ENCODE data around the gene AGAP3.

The AGAP3 gene

DNA sequence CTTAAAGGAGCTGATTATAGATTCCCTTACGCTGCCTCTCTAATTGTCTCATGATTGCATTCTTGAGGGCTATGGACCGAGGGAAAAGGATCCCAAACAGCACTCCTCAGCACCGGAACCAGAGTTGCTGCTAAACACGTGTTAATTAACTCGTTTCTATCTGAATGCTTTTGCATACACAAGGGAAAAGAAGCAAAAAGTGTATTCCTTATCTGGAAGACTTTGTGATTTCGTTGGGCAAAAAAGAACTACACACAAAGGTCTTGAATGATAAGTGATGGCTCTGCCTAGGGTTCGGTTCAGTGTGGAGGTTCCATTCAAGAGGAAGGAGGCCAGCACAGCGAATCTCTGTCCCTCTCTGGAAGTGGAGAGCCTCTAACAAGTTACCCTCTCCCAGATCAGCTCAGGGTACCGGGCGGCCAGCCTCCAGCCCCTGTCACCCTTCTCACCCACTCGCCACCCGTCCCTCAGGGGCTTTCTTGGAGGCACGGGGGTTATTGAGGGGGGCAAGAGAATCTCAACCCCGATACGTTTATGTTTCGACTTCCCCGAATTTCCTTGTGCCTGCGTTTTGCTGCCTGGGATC is 27.4 kb upstream of the AGAP3 start:
- H3K9me3 ChIP-seq (ENCODE audit: control insufficient read depth, low read length) = no peaks in the 10 kb centered on the region
- peak overlapping the region; percentile 96 for H3K27ac ChIP-seq (ENCODE audit: low read depth, low read length, severe bottlenecking)
- peaks cover 17% of the 10 kb centered on the region for H3K36me3 ChIP-seq (ENCODE audit: control insufficient read depth, insufficient read depth, low read length)
- peak overlapping the region; percentile 85 for H3K4me3 ChIP-seq (ENCODE audit: extremely low read depth, insufficient read depth, low read length, poor library complexity, severe bottlenecking)
- WGBS, 2 experiments (ENCODE audit: insufficient coverage in 2 of 2) = 13 to 21% methylated on average over 15 of the region's 18 CpGs
- H3K4me1 ChIP-seq (ENCODE audit: control insufficient read depth, insufficient read depth, low read length, poor library complexity, severe bottlenecking) = peaks cover 37% of the 10 kb centered on the region

DNA sequence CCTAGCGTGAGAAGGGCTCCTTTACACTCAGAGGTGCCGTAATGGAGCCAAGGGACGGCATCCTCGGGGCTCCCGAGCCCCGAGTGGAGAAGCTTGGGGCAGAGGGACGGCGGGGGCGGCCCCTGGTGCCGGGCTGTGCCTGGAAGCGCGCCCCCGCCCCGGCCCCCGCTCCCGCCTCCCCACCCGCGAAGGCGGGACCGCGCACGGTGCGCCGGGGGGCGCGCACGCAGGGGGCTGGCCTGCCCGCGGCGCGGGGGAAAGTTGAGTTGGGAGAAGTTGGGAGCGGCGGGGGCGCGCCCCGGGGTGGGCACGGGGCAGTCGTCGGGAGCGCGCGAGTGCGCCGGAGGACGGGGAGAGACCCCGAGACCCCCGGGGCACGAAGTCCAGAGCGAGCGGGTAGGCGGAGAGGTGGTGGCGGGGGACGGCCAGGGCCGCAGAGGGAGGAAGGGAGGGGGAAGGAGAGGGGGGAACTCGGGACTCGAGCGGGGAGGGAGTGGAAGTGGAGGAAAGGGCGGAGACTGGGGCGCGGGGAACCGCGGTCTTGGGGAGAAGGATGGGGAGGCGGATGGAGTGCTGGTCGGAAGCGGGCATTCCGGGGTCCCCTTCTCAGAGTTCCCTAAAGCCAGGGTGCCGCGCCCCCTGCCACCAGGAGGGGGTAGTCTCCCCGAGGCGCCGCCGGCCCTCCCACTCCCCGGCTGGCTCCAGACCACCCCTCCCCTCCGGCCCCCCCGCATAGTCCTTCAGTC is 26.7 kb upstream of the AGAP3 start, which contains the start of gene SLC4A2:
TSS of gene SLC4A2 (plus strand) at position 223 of the 746 bp plus-strand sequence. CDS start 2,399 bp downstream, outside the sequence.
- Histone ChIP-seq H3K36me3 (ENCODE audit: control insufficient read depth, insufficient read depth, low read length) (peaks cover 22% of the 10 kb centered on the region), H3K9me3 (ENCODE audit: control insufficient read depth, low read length) (no peaks in the 10 kb centered on the region), H3K4me3 (ENCODE audit: extremely low read depth, insufficient read depth, low read length, poor library complexity, severe bottlenecking) (peak within 1 kb of the TSS; percentile 85), H3K4me1 (ENCODE audit: control insufficient read depth, insufficient read depth, low read length, poor library complexity, severe bottlenecking) (peaks cover 40% of the 10 kb centered on the region), H3K27ac (ENCODE audit: low read depth, low read length, severe bottlenecking) (peak within 1 kb of the TSS; percentile 96)
- 0 to 1% methylated on average over 9 to 44 of the region's 75 CpGs for WGBS, 2 experiments (ENCODE audit: insufficient coverage in 2 of 2)

DNA sequence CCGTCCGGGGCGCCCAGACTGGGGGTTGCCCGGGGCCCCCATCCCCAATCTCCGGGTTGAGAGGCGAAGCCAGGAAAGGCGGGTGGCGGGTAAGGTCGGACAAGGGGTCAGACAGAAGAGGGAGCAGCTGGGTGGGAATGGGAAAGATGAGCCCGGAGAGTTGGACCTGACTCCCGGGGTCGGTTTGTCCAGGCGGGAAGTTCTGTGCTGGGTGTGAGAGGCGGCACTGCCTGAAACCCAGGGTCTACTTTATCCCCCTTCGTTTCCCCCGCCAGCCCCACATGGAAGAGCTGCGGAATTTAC is 26.2 kb upstream of the AGAP3 start:
- 0% methylated on average over 2 to 7 of the region's 17 CpGs for WGBS, 2 experiments (ENCODE audit: insufficient coverage in 2 of 2)
- Histone ChIP-seq H3K4me3 (ENCODE audit: extremely low read depth, insufficient read depth, low read length, poor library complexity, severe bottlenecking) (peak overlapping the region; percentile 85), H3K4me1 (ENCODE audit: control insufficient read depth, insufficient read depth, low read length, poor library complexity, severe bottlenecking) (peaks cover 40% of the 10 kb centered on the region), H3K36me3 (ENCODE audit: control insufficient read depth, insufficient read depth, low read length) (peaks cover 24% of the 10 kb centered on the region), H3K27ac (ENCODE audit: low read depth, low read length, severe bottlenecking) (no peak overlapping the region), H3K9me3 (ENCODE audit: control insufficient read depth, low read length) (no peaks in the 10 kb centered on the region)

DNA sequence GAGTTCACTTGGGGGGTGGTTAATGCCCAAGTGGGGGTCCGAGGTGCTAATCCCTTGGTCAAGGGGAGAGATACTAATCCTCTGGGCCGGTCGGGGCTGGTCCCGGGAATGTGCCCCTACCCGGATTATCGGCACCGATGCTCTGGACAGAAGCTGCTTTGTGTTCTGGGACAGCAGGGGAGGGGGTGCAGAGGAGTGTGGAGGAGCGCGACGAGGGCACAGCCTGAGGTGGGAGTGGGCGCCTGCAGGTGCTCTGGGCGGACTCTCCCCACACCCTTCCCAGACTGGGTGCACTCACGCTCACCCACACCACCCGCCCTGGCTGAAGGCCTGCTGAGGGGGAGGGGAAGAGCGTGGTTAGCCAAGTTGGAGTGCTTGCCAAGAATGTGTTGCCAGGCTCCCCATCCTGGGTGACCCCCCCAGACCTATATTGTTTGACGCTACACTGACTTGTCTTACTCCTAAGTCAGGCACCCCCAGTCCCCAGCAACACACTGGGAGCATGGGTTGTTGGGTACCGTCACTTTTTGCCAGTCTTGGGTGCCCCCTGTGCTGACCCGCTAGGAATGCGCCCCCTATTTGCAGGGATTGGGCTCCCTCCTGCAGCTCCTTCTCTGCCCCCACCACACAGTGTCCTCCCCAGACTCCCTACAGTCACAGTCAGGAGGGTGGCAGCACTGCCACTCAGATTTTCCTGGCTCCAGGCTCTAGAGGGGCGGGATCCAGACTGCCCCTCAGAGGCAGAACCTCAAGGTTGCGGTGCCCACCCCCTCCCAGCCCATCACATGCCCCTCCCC is 25.7 kb upstream of the AGAP3 start:
- no peaks in the 10 kb centered on the region for H3K9me3 ChIP-seq (ENCODE audit: control insufficient read depth, low read length)
- no peak overlapping the region for H3K27ac ChIP-seq (ENCODE audit: low read depth, low read length, severe bottlenecking)
- H3K36me3 ChIP-seq (ENCODE audit: control insufficient read depth, insufficient read depth, low read length) = peaks cover 30% of the 10 kb centered on the region
- peak overlapping the region; percentile 85 for H3K4me3 ChIP-seq (ENCODE audit: extremely low read depth, insufficient read depth, low read length, poor library complexity, severe bottlenecking)
- 5 to 15% methylated on average over 13 to 15 of the region's 21 CpGs for WGBS, 2 experiments (ENCODE audit: insufficient coverage in 2 of 2)
- peaks cover 40% of the 10 kb centered on the region for H3K4me1 ChIP-seq (ENCODE audit: control insufficient read depth, insufficient read depth, low read length, poor library complexity, severe bottlenecking)

DNA sequence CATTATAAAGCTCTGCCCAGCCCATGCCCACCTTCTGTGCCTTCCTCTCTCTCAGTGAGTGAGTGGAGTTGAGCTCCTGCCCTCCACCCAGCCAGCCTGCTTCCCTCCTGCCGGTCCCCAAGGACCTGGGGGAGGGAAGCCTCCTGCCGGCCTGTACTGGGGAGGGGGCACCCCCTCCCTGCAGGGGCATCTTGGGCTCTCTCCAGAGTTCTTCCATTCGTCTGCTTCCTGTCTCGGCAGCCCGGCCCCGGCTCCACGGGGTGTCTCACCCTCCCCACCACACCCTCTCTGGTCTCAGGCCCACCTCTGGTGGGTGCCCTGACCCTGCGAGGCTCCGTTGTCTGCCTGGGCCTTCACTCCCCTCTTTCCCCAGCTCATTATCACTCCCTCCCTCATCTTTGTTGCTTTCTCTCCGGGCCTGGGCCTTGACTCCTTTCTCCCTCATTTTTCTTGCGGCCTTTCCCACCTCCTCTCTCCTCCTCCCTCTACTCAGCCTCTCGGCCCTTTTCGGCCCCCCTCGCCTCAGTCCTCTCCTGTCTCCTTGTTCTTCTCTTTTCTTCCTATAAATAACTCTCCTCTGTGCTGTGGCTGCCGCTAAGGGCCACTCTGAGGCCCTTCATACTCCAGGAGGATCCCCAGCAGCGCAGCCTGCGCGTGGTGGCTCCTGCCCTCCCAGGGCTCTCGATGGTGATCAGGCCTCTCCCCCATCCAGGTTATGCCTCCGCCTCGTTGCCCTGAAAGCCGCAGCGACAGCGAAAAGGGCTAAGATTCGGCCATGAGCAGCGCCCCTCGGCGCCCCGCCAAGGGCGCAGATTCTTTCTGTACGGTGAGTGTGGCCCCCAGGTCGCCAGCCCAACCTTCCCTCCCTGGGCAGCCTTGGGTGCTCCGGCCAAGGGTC is 24.8 kb upstream of the AGAP3 start:
- Histone ChIP-seq H3K36me3 (ENCODE audit: control insufficient read depth, insufficient read depth, low read length) (peaks cover 38% of the 10 kb centered on the region), H3K4me1 (ENCODE audit: control insufficient read depth, insufficient read depth, low read length, poor library complexity, severe bottlenecking) (peaks cover 40% of the 10 kb centered on the region), H3K27ac (ENCODE audit: low read depth, low read length, severe bottlenecking) (peak overlapping the region; percentile 49), H3K4me3 (ENCODE audit: extremely low read depth, insufficient read depth, low read length, poor library complexity, severe bottlenecking) (peak overlapping the region; percentile 85), H3K9me3 (ENCODE audit: control insufficient read depth, low read length) (no peaks in the 10 kb centered on the region)
- 26 to 40% methylated on average over 23 to 32 of the region's 33 CpGs for WGBS, 2 experiments (ENCODE audit: insufficient coverage in 2 of 2)

- H3K27ac ChIP-seq (ENCODE audit: low read depth, low read length, severe bottlenecking) = no peak overlapping the region
- peaks cover 38% of the 10 kb centered on the region for H3K4me1 ChIP-seq (ENCODE audit: control insufficient read depth, insufficient read depth, low read length, poor library complexity, severe bottlenecking)
- WGBS, 2 experiments (ENCODE audit: insufficient coverage in 2 of 2) = 6 to 17% methylated on average over 9 to 10 of the region's 11 CpGs
- H3K4me3 ChIP-seq (ENCODE audit: extremely low read depth, insufficient read depth, low read length, poor library complexity, severe bottlenecking) = peak overlapping the region; percentile 85
- H3K36me3 ChIP-seq (ENCODE audit: control insufficient read depth, insufficient read depth, low read length) = peaks cover 42% of the 10 kb centered on the region
- no peaks in the 10 kb centered on the region for H3K9me3 ChIP-seq (ENCODE audit: control insufficient read depth, low read length)
Observed at GRCh38 chr7:151062111-151062398, 24.2 kb upstream of the AGAP3 start.

- peaks cover 44% of the 10 kb centered on the region for H3K36me3 ChIP-seq (ENCODE audit: control insufficient read depth, insufficient read depth, low read length)
- H3K9me3 ChIP-seq (ENCODE audit: control insufficient read depth, low read length) = no peaks in the 10 kb centered on the region
- H3K4me1 ChIP-seq (ENCODE audit: control insufficient read depth, insufficient read depth, low read length, poor library complexity, severe bottlenecking) = peaks cover 41% of the 10 kb centered on the region
- WGBS, 2 experiments (ENCODE audit: insufficient coverage in 2 of 2) = 3 to 8% methylated on average over 9 to 20 of the region's 43 CpGs
- H3K27ac ChIP-seq (ENCODE audit: low read depth, low read length, severe bottlenecking) = peak overlapping the region; percentile 80
- H3K4me3 ChIP-seq (ENCODE audit: extremely low read depth, insufficient read depth, low read length, poor library complexity, severe bottlenecking) = peak overlapping the region; percentile 30
Observed at GRCh38 chr7:151062399-151063211, 23.7 kb upstream of the AGAP3 start.

GRCh38 chr7:151063212-151063561 is 23.1 kb upstream of the AGAP3 start:
- H3K9me3 ChIP-seq (ENCODE audit: control insufficient read depth, low read length) = no peaks in the 10 kb centered on the region
- WGBS, 2 experiments (ENCODE audit: insufficient coverage in 2 of 2) = 21 to 24% methylated on average over 8 to 9 of the region's 11 CpGs
- H3K4me1 ChIP-seq (ENCODE audit: control insufficient read depth, insufficient read depth, low read length, poor library complexity, severe bottlenecking) = peaks cover 47% of the 10 kb centered on the region
- no peak overlapping the region for H3K27ac ChIP-seq (ENCODE audit: low read depth, low read length, severe bottlenecking)
- H3K4me3 ChIP-seq (ENCODE audit: extremely low read depth, insufficient read depth, low read length, poor library complexity, severe bottlenecking) = no peak overlapping the region
- H3K36me3 ChIP-seq (ENCODE audit: control insufficient read depth, insufficient read depth, low read length) = peaks cover 49% of the 10 kb centered on the region

DNA sequence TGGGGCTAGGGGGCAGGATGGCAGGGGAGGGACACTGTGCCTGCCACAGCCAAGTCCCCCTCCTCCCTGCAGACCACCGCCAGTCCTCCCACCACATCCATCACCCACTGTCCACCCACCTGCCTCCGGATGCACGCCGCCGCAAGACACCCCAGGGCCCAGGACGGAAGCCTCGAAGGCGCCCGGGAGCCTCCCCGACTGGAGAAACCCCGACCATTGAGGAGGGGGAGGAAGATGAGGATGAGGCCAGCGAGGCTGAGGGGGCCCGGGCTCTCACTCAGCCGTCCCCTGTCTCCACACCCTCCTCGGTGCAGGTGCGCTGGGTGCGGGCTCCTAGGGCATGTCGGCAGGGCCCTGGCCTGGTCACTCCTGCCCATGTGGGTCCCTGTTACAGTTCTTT is 21.8 kb upstream of the AGAP3 start:
- Histone ChIP-seq H3K4me3 (ENCODE audit: extremely low read depth, insufficient read depth, low read length, poor library complexity, severe bottlenecking) (no peak overlapping the region), H3K4me1 (ENCODE audit: control insufficient read depth, insufficient read depth, low read length, poor library complexity, severe bottlenecking) (peaks cover 41% of the 10 kb centered on the region), H3K36me3 (ENCODE audit: control insufficient read depth, insufficient read depth, low read length) (peaks cover 61% of the 10 kb centered on the region), H3K9me3 (ENCODE audit: control insufficient read depth, low read length) (no peaks in the 10 kb centered on the region), H3K27ac (ENCODE audit: low read depth, low read length, severe bottlenecking) (no peak overlapping the region)
- WGBS, 2 experiments (ENCODE audit: insufficient coverage in 2 of 2) = 93 to 98% methylated on average over 13 to 16 of the region's 18 CpGs

- Histone ChIP-seq H3K4me1 (ENCODE audit: control insufficient read depth, insufficient read depth, low read length, poor library complexity, severe bottlenecking) (peaks cover 41% of the 10 kb centered on the region), H3K36me3 (ENCODE audit: control insufficient read depth, insufficient read depth, low read length) (peaks cover 66% of the 10 kb centered on the region), H3K9me3 (ENCODE audit: control insufficient read depth, low read length) (no peaks in the 10 kb centered on the region), H3K4me3 (ENCODE audit: extremely low read depth, insufficient read depth, low read length, poor library complexity, severe bottlenecking) (no peak overlapping the region), H3K27ac (ENCODE audit: low read depth, low read length, severe bottlenecking) (no peak overlapping the region)
- 96 to 100% methylated on average over 1 to 5 of the region's 6 CpGs for WGBS, 2 experiments (ENCODE audit: insufficient coverage in 2 of 2)
Observed at GRCh38 chr7:151064993-151065392, 21.3 kb upstream of the AGAP3 start.
